Upper lobe of left lung (tissue), 4 donors: ENCODE measurements around the gene GSTM4.

Experiments used
- CTCF ChIP-seq, 6 experiments: fragments of 450-650 bp in 4 of 6; fragments of 200-600 bp in 2 of 6; sonication (generic) in 2 of 6; IDR thresholded peaks; one replicate each; pipeline ENCODE4 v1.5.1; 2016 to 2019; ENCODE audit warnings: antibody characterized with exemption in 6 of 6
- EP300 ChIP-seq, 4 donors: sonication (generic); formaldehyde crosslinking; IDR thresholded peaks; one replicate each; pipeline ENCODE4 v1.5.1; 2017; ENCODE audit warnings: antibody characterized with exemption in 4 of 4, control low read depth in 2 of 4
- POLR2A ChIP-seq, 4 donors: fragments of 450-650 bp; IDR thresholded peaks; one replicate each; pipeline ENCODE4 v1.5.1; 2016 to 2017; ENCODE audit warnings: antibody characterized with exemption in 4 of 4, mild to moderate bottlenecking in 2 of 4

GRCh38 chr1:109653306-109653705 lies 2.6 kb upstream of the GSTM4 start:
- no peak for TF ChIP-seq CTCF (IDR thresholded peaks at IDR 0.05)
- TF ChIP-seq POLR2A (IDR thresholded peaks at IDR 0.05), result no peak
- no peak for TF ChIP-seq EP300 (IDR thresholded peaks at IDR 0.05)
